Prostate gland (tissue), 2 donors: ENCODE measurements around the gene TRAF3.

Source experiments
- POLR2AphosphoS5 ChIP-seq: sonication (generic); formaldehyde crosslinking; IDR thresholded peaks from one replicate; pipeline ENCODE4 v1.6.1; 2017; ENCODE audit warnings: antibody characterized with exemption
- TF ChIP-seq, protein P1 (sequence below), 4 experiments: fragments of 200-600 bp in 2 of 4; fragments of 450-650 bp in 2 of 4; sonication (generic) in 2 of 4; IDR thresholded peaks; 1 replicate in 3 of 4; 2 replicates in 1 of 4; pipeline ENCODE4 v1.5.1; 2016 to 2019; ENCODE audit warnings: antibody characterized with exemption in 4 of 4, mild to moderate bottlenecking in 2 of 4, moderate library complexity in 2 of 4

GRCh38 chr14:102736956-102737355, 40.3 kb upstream of the TRAF3 start:
- TF ChIP-seq, protein P1, sequence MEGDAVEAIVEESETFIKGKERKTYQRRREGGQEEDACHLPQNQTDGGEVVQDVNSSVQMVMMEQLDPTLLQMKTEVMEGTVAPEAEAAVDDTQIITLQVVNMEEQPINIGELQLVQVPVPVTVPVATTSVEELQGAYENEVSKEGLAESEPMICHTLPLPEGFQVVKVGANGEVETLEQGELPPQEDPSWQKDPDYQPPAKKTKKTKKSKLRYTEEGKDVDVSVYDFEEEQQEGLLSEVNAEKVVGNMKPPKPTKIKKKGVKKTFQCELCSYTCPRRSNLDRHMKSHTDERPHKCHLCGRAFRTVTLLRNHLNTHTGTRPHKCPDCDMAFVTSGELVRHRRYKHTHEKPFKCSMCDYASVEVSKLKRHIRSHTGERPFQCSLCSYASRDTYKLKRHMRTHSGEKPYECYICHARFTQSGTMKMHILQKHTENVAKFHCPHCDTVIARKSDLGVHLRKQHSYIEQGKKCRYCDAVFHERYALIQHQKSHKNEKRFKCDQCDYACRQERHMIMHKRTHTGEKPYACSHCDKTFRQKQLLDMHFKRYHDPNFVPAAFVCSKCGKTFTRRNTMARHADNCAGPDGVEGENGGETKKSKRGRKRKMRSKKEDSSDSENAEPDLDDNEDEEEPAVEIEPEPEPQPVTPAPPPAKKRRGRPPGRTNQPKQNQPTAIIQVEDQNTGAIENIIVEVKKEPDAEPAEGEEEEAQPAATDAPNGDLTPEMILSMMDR (IDR thresholded peaks at IDR 0.05) = no peak
- TF ChIP-seq POLR2AphosphoS5 = no peak
